HepG2 (cell line): ENCODE results near the gene G6PC3. TPM values are rescaled to one million over a fixed set of nuclear protein-coding genes. Genes with fewer than 3 reads are reported as not detected.

Source experiments
- AGO1 ChIP-seq: fragments of 200-400 bp; formaldehyde crosslinking; IDR thresholded peaks from 2 replicates; pipeline ENCODE4 v1.6.1; 2017; ENCODE audit warnings: mild to moderate bottlenecking, low read depth, low read length, moderate library complexity; ENCODE audit not compliant: poor library complexity, severe bottlenecking
- ARHGAP35 ChIP-seq: sonication (generic); formaldehyde crosslinking; IDR thresholded peaks from 2 replicates; pipeline ENCODE4 v1.9.0; 2022; ENCODE audit warnings: mild to moderate bottlenecking, inconsistent platforms, moderate library complexity, missing genetic modification reagents, borderline replicate concordance
- BORCS8-MEF2B ChIP-seq: sonication (generic); formaldehyde crosslinking; IDR thresholded peaks from 2 replicates; pipeline ENCODE4 v1.8.0; 2022; ENCODE audit warnings: mild to moderate bottlenecking, missing genetic modification reagents
- DNMT3B ChIP-seq: conservative IDR thresholded peaks from 2 replicates; pipeline ENCODE4 v1.6.1; 2016; ENCODE audit warnings: missing biosample characterization, control low read depth
- GABPA ChIP-seq, 2 experiments: IDR thresholded peaks; 2 replicates each; pipeline ENCODE4 v1.6.1; 2011 to 2016; ENCODE audit warnings: low read depth in 2 of 2, low read length in 1 of 2, missing biosample characterization in 1 of 2, missing genetic modification characterization in 1 of 2
- KLF16 ChIP-seq, 2 experiments: sonication (generic) in 1 of 2; formaldehyde crosslinking in 1 of 2; IDR thresholded peaks; 2 replicates each; pipeline versions ENCODE4 v1.6.1 to v1.8.0; 2016 to 2023; ENCODE audit warnings: missing genetic modification reagents in 2 of 2, missing compliant biosample characterization in 1 of 2
- LRRFIP1 ChIP-seq: sonication (generic); formaldehyde crosslinking; conservative IDR thresholded peaks from 2 replicates; pipeline ENCODE4 v1.4.0; 2020; ENCODE audit warnings: missing genetic modification reagents
- RARA ChIP-seq: IDR thresholded peaks from 2 replicates; pipeline ENCODE4 v1.6.1; 2016; ENCODE audit warnings: missing genetic modification reagents, missing compliant biosample characterization
- REL ChIP-seq: sonication (generic); formaldehyde crosslinking; conservative IDR thresholded peaks from 2 replicates; pipeline ENCODE4 v1.8.0; 2022; ENCODE audit warnings: mild to moderate bottlenecking, missing genetic modification reagents, moderate library complexity
- RORA ChIP-seq: sonication (generic); formaldehyde crosslinking; IDR thresholded peaks from 2 replicates; pipeline ENCODE4 v1.5.0; 2020; ENCODE audit warnings: mild to moderate bottlenecking, missing genetic modification reagents, moderate library complexity
- SIX4 ChIP-seq: sonication (generic); formaldehyde crosslinking; IDR thresholded peaks from 2 replicates; pipeline ENCODE4 v1.4.0; 2020; ENCODE audit warnings: missing genetic modification reagents
- SOX5 ChIP-seq: IDR thresholded peaks from 2 replicates; pipeline ENCODE4 v1.6.1; 2016; ENCODE audit warnings: borderline replicate concordance
- USF2 ChIP-seq, 2 experiments: sonication (generic) in 1 of 2; formaldehyde crosslinking in 1 of 2; IDR thresholded peaks; 2 replicates each; pipeline versions ENCODE4 v1.5.1 to v1.6.1; 2011 to 2020; ENCODE audit warnings: borderline replicate concordance in 1 of 2, low read depth in 1 of 2, low read length in 1 of 2, mild to moderate bottlenecking in 1 of 2, missing genetic modification reagents in 1 of 2, moderate library complexity in 1 of 2
- YEATS4 ChIP-seq: sonication (generic); formaldehyde crosslinking; IDR thresholded peaks from 2 replicates; pipeline ENCODE4 v1.4.0; 2020; ENCODE audit warnings: missing genetic modification reagents, borderline replicate concordance
- ZBTB7B ChIP-seq: sonication (generic); formaldehyde crosslinking; IDR thresholded peaks from 2 replicates; pipeline ENCODE4 v1.4.0; 2020; ENCODE audit warnings: missing genetic modification reagents
- ZNF138 ChIP-seq: sonication (generic); formaldehyde crosslinking; IDR thresholded peaks from 2 replicates; pipeline ENCODE4 v1.5.0; 2020; ENCODE audit warnings: mild to moderate bottlenecking, low read depth, missing genetic modification reagents
- ZNF251 ChIP-seq: sonication (generic); formaldehyde crosslinking; IDR thresholded peaks from 2 replicates; pipeline ENCODE4 v1.9.0; 2021; ENCODE audit warnings: mild to moderate bottlenecking, missing genetic modification reagents
- ZNF430 ChIP-seq: sonication (generic); formaldehyde crosslinking; IDR thresholded peaks from 2 replicates; pipeline ENCODE4 v1.9.0; 2021; ENCODE audit warnings: mild to moderate bottlenecking, missing genetic modification reagents
- ZNF740 ChIP-seq: sonication (generic); formaldehyde crosslinking; IDR thresholded peaks from 2 replicates; pipeline ENCODE4 v1.4.0; 2020; ENCODE audit warnings: missing genetic modification reagents
- ZNF839 ChIP-seq: sonication (generic); formaldehyde crosslinking; IDR thresholded peaks from 2 replicates; pipeline ENCODE4 v1.4.0; 2020; ENCODE audit warnings: missing genetic modification reagents, mild to moderate bottlenecking, borderline replicate concordance
- polyA plus RNA-seq, 8 experiments: library from polyadenylated mRNA; depleted of rRNA in 3 of 8; stranded (reverse) in 7 of 8; unstranded in 1 of 8; fragments of >200 nt; fragmentation: Illumina TruSeq in 4 of 8; extraction: Trizol in 4 of 8; gene quantifications; 2 replicates each; pipeline versions ENCODE4 v1.2.1 to v1.2.3, GENCODE V29; 2011 to 2016; ENCODE audit warnings: low read depth in 4 of 8, missing spikeins in 1 of 8, mixed read lengths in 1 of 8; ENCODE audit not compliant: insufficient read depth in 1 of 8
- total RNA-seq, 5 experiments: library from RNA; depleted of rRNA; stranded (reverse); fragments of >200 nt; fragmentation: Illumina TruSeq; extraction: Trizol; gene quantifications; 2 replicates each; pipeline ENCODE4 v1.2.3, GENCODE V29; 2016; ENCODE audit warnings: low read depth in 1 of 5
- TF ChIP-seq, protein P1 (sequence below): sonication (generic); formaldehyde crosslinking; IDR thresholded peaks from 2 replicates; pipeline ENCODE4 v1.4.0; 2020; ENCODE audit warnings: low read depth, mild to moderate bottlenecking, missing genetic modification reagents
- TF ChIP-seq, protein P2 (sequence below): sonication (generic); formaldehyde crosslinking; IDR thresholded peaks from 2 replicates; pipeline ENCODE4 v1.4.0; 2020; ENCODE audit warnings: mild to moderate bottlenecking, missing genetic modification reagents

Gene G6PC3
- total and polyA plus RNA-seq, 2 of the 13 experiments (the other 11 are each of a cell fraction or from before 2014, with no cell fraction given): 38.5 to 75.8 TPM

DNA sequence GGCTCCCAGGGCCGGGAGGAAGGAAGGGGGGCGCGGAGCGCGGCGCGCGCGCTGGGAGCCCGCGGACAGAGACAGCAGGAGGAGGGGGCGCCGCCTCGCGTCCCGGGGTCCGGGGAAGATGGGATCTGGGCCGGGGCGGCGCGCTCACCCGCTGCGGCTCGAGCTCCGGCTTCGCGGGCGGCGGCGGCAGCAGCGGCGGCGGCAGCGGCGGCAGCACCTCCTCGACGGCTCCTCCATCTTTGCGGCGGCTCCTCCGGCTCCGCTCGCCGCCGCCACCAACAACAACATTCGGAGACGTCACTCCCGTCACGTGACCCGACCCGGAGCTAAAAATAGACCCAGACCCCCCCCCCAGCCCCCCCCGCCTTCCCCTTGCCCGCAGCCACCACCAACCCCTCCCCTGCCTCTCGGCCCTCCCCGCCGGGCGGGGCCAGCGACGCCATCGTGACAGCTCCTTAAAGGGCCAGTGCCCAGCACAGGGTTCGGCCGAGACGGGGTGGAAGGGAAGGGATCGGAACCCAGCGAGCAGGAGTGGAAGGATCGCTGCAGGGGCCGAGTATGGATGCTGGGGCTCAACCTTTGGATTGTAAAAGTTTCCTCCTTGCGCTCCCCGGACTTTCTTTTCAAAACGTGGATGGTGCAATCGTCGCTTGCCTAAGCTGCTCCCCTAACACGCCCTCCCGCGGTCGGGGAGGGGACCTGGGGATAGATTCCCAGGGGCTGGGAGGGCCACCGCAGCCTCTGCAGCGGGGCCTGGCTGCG, 53.0 kb downstream of the G6PC3 start, which contains the start of gene HDAC5 (continued):
- TF ChIP-seq ZNF430 (CRISPR knock-in tag) (peak; percentile 78; the same call in 1 of the 2 replicates), SOX5 (CRISPR knock-in tag) (no peak; the same call in 1 of the 2 replicates), ZBTB7B (CRISPR knock-in tag) (peak; percentile 69; the same call in 1 of the 2 replicates), ZNF839 (CRISPR knock-in tag) (peak; percentile 66; the same call in 1 of the 2 replicates), ARHGAP35 (CRISPR knock-in tag) (0 out of 2 replicates have a peak, but pooled peaks have one; percentile 71), DNMT3B (CRISPR knock-in tag) (peak; percentile 86), SIX4 (CRISPR knock-in tag) (no peak), ZNF740 (CRISPR knock-in tag) (peak; percentile 43; the same call in 1 of the 2 replicates), AGO1 (peak; percentile 56), GABPA (IDR thresholded peaks at IDR 0.05; ENCODE audit: low read depth, low read length) (no peak), GABPA (CRISPR knock-in tag; IDR thresholded peaks at IDR 0.05; ENCODE audit: low read depth) (peak; percentile 58; the same call in 1 of the 2 replicates), USF2 (IDR thresholded peaks at IDR 0.05; ENCODE audit: low read depth, low read length) (peak; percentile 76), USF2 (CRISPR knock-in tag; IDR thresholded peaks at IDR 0.05; ENCODE audit: borderline replicate concordance) (peak; percentile 59; the same call in 1 of the 2 replicates), ZNF138 (0 out of 2 replicates have a peak, but pooled peaks have one; percentile 59), KLF16 (CRISPR knock-in tag; IDR thresholded peaks at IDR 0.05) (peak in 1 of 2 experiments; percentile 63; a peak in 1 of 4 replicates), RARA (peak; percentile 31; the same call in 1 of the 2 replicates), LRRFIP1 (no peak), ZNF251 (CRISPR knock-in tag) (peak; percentile 92; the same call in 1 of the 2 replicates), REL (CRISPR knock-in tag) (no peak), YEATS4 (CRISPR knock-in tag) (peak; percentile 74), BORCS8-MEF2B (CRISPR knock-in tag) (no peak), RORA (CRISPR knock-in tag) (no peak)
- TF ChIP-seq, protein P1, sequence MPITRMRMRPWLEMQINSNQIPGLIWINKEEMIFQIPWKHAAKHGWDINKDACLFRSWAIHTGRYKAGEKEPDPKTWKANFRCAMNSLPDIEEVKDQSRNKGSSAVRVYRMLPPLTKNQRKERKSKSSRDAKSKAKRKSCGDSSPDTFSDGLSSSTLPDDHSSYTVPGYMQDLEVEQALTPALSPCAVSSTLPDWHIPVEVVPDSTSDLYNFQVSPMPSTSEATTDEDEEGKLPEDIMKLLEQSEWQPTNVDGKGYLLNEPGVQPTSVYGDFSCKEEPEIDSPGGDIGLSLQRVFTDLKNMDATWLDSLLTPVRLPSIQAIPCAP (CRISPR knock-in tag): peak; percentile 46; the same call in 1 of the 2 replicates
- TF ChIP-seq, protein P2, sequence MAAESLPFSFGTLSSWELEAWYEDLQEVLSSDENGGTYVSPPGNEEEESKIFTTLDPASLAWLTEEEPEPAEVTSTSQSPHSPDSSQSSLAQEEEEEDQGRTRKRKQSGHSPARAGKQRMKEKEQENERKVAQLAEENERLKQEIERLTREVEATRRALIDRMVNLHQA (CRISPR knock-in tag): no peak
